ENCODE results near the gene ZNF593OS. TPM values are rescaled to one million over a fixed set of nuclear protein-coding genes. Genes with fewer than 3 reads are reported as not detected.

Gene ZNF593OS
- total and polyA plus RNA-seq, 2 of the 8 experiments (the other 6 are each of a cell fraction or from before 2014, with no cell fraction given) = not detected

- TF ChIP-seq CHD7 (IDR thresholded peaks at IDR 0.05; ENCODE audit: insufficient replicate concordance, low read length) (no peak), RAD21 (IDR thresholded peaks at IDR 0.05 in 1 of 2, conservative IDR thresholded peaks at IDR 0.05 in 1 of 2; ENCODE audit: low read depth in 2 of 2, low read length in 2 of 2) (no peak), TBP (IDR thresholded peaks at IDR 0.05; ENCODE audit: low read depth, low read length) (no peak), CTCF (IDR thresholded peaks at IDR 0.05; ENCODE audit: control extremely low read depth in 1 of 3, insufficient read depth in 1 of 3, low read depth in 1 of 3, low read length in 3 of 3) (no peak), SP2 (IDR thresholded peaks at IDR 0.05; ENCODE audit: low read length) (no peak), GTF2F1 (IDR thresholded peaks at IDR 0.05; ENCODE audit: borderline replicate concordance, low read depth, low read length) (no peak), GABPA (IDR thresholded peaks at IDR 0.05; ENCODE audit: borderline replicate concordance, insufficient read depth, low read length) (no peak), YY1 (IDR thresholded peaks at IDR 0.05; ENCODE audit: low read depth, low read length) (no peak)
These were observed 13.3 kb upstream of the ZNF593OS start (continued) for GRCh38 chr1:26184883-26185282.

Measured in H1 (cell line).